ENCODE results near the gene APOBEC3B. TPM values are rescaled to one million over a fixed set of nuclear protein-coding genes. Genes with fewer than 3 reads are reported as not detected.
"Not testable (repeated sequence)": the region's sequence is repeated elsewhere in the genome, so short reads cannot be mapped to it uniquely, and the experiment has no call there.

The APOBEC3B gene
- total and polyA plus RNA-seq, 3 experiments from 2014 or later: 0.55 to 7.3 (median 6.7) TPM

DNA sequence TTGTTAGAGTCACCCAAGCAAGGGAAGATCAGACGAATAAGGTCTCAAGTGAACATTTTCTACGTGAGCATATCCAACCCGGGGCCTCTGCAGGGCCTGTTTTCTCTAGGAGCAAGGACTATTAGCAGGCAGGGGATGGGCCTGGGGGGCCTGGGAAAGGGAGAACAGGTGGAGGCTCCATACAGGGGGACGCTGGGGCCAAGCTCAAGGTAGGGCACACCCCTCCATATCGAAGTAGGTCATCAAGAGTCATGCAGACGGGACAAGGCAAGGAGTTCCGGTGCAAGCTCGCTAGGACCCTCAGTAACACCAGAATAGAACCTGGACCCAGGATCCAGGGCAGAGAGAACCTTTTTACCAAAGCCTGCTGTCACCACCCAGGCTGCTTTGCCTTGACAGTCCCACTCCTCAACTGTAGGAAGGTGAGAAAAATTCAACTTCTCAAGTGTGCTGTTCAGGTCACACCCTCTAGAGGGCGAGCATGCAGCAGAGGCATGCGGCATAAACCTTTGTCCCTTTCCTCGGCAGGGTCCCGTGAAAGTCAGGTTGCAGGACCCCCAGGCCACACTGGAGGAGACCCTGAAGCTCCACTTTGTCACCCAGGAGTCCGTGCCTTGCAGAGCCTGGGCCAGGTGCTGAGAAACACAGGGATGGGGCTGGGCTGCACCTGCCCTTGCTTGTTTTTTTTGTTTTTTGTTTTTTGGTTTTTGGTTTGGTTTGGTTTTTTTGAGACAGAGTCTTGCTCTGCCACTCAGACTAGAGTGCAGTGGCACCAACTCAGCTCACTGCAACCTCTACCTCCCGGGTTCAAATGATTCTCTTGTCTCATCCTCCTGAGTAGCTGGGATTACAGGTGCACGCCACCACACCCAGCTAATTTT, 8.6 kb upstream of the APOBEC3B start:
- no peak overlapping the region for H3K4me3 ChIP-seq (ENCODE audit: low read length)
- H3K27me3 Mint-ChIP-seq: peaks cover 12 to 14% of the 10 kb centered on the region in 2 donors
- H3K4me3 Mint-ChIP-seq: no peak overlapping the region
- no peaks in the 10 kb centered on the region for H3K36me3 ChIP-seq (ENCODE audit: insufficient read depth, low read length)
- no peak overlapping the region for H3K27ac Mint-ChIP-seq
- CTCF ChIA-PET: interaction anchor here (0.7 to 4.2 kb wide), 10 partner anchors 11 to 343 kb away, joined by 3 to 44 read pairs (median 4); no protein-coding TSS in a partner anchor
- POLR2A ChIA-PET: no interaction called here
- H3K9me3 ChIP-seq (ENCODE audit: low read length): no peaks in the 10 kb centered on the region
- H3K4me1 ChIP-seq (ENCODE audit: insufficient read depth, low read length): no peaks in the 10 kb centered on the region
- peak; percentile 12 to 68 (median 24) for DNase-seq
- no peaks in the 10 kb centered on the region for H3K27me3 ChIP-seq (ENCODE audit: insufficient read depth, low read length, poor library complexity, severe bottlenecking)
- H3K4me1 Mint-ChIP-seq: peaks cover 2 to 5% (median 4%) of the 10 kb centered on the region in 3 donors
- no peak overlapping the region for H3K27ac ChIP-seq (ENCODE audit: low read depth, low read length)
- no peaks in the 10 kb centered on the region for H3K9me3 Mint-ChIP-seq
- no peaks in the 10 kb centered on the region for H3K36me3 Mint-ChIP-seq

DNA sequence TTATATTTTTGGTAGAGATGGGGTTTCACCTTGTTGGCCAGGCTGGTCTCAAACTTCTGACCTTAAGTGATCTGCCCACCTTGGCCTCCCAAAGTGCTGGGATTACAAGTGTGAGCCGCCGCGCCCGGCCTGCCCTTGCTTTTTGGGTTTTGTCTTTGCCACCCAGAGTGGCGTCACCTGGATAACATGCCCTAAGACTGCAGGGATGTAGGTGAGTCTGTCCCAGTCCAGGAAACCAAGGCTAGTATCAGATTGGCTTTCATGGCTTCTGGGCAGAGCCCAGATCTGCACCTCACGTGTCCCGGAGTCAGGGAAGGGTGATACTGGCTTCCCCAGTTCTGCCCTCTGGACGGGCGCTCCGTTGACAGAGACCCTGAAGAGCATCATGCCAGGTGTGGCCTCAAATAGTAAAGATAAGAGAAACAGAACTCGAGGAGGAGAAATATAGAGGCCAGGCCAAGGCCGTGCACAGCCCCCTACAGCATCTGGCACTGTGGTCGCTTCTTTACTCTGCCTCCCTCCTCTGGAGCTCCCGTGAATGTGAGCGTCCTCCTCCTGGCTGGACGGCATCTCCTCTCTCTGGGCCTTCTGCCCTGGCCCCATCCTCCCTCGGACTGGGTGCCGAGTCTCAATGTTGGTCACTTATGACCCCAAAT, 7.8 kb upstream of the APOBEC3B start:
- H3K36me3 Mint-ChIP-seq: no peaks in the 10 kb centered on the region
- Histone ChIP-seq H3K9me3 (ENCODE audit: low read length) (no peaks in the 10 kb centered on the region), H3K4me1 (ENCODE audit: insufficient read depth, low read length) (no peaks in the 10 kb centered on the region), H3K4me3 (ENCODE audit: low read length) (no peak overlapping the region), H3K27me3 (ENCODE audit: insufficient read depth, low read length, poor library complexity, severe bottlenecking) (no peaks in the 10 kb centered on the region), H3K27ac (ENCODE audit: low read depth, low read length) (no peak overlapping the region), H3K36me3 (ENCODE audit: insufficient read depth, low read length) (no peaks in the 10 kb centered on the region)
- POLR2A ChIA-PET: interaction anchor here (0.6 kb wide), 1 partner anchor 10 kb away, joined by 5 read pairs; no protein-coding TSS in a partner anchor
- DNase-seq: peak in 1 of 5 donors; percentile 23
- CTCF ChIA-PET: interaction anchor here (0.9 to 4.2 kb wide), 7 partner anchors 10 to 343 kb away, joined by 3 to 44 read pairs (median 4); no protein-coding TSS in a partner anchor
- H3K27me3 Mint-ChIP-seq: peaks cover 9 to 12% of the 10 kb centered on the region in 2 donors
- no peak overlapping the region for H3K4me3 Mint-ChIP-seq
- H3K27ac Mint-ChIP-seq: peak overlapping the region in 1 of 8 donors; percentile 54
- H3K4me1 Mint-ChIP-seq: peaks cover 2 to 5% (median 4%) of the 10 kb centered on the region in 3 donors
- no peaks in the 10 kb centered on the region for H3K9me3 Mint-ChIP-seq

- H3K4me3 Mint-ChIP-seq: no peak overlapping the region
- ChIA-PET CTCF (interaction anchor here (1.0 to 4.2 kb wide), 4 partner anchors 9 to 144 kb away, joined by 3 to 44 read pairs (median 19); no protein-coding TSS in a partner anchor), POLR2A (interaction anchor here (0.6 kb wide), 1 partner anchor 10 kb away, joined by 5 read pairs; no protein-coding TSS in a partner anchor)
- H3K9me3 ChIP-seq (ENCODE audit: low read length): no peaks in the 10 kb centered on the region
- H3K27me3 ChIP-seq (ENCODE audit: insufficient read depth, low read length, poor library complexity, severe bottlenecking): no peaks in the 10 kb centered on the region
- peaks cover 5 to 12% of the 10 kb centered on the region in 2 donors for H3K27me3 Mint-ChIP-seq
- H3K27ac Mint-ChIP-seq: no peak overlapping the region
- no peak for DNase-seq
- no peaks in the 10 kb centered on the region for H3K4me1 ChIP-seq (ENCODE audit: insufficient read depth, low read length)
- H3K27ac ChIP-seq (ENCODE audit: low read depth, low read length): no peak overlapping the region
- no peaks in the 10 kb centered on the region for H3K9me3 Mint-ChIP-seq
- H3K4me1 Mint-ChIP-seq: peaks cover 2 to 5% (median 4%) of the 10 kb centered on the region in 3 donors
- no peaks in the 10 kb centered on the region for H3K36me3 Mint-ChIP-seq
- no peaks in the 10 kb centered on the region for H3K36me3 ChIP-seq (ENCODE audit: insufficient read depth, low read length)
- no peak overlapping the region for H3K4me3 ChIP-seq (ENCODE audit: low read length)
Observed at GRCh38 chr22:38974826-38975175, 7.3 kb upstream of the APOBEC3B start.

- H3K27me3 ChIP-seq (ENCODE audit: insufficient read depth, low read length, poor library complexity, severe bottlenecking); H3K4me3 ChIP-seq (ENCODE audit: low read length); H3K36me3 ChIP-seq (ENCODE audit: insufficient read depth, low read length); H3K9me3 ChIP-seq (ENCODE audit: low read length); DNase-seq; H3K36me3 Mint-ChIP-seq; H3K9me3 Mint-ChIP-seq; POLR2A ChIA-PET; CTCF ChIA-PET; H3K4me3 Mint-ChIP-seq; H3K27ac ChIP-seq (ENCODE audit: low read depth, low read length); H3K4me1 ChIP-seq (ENCODE audit: insufficient read depth, low read length); H3K27me3 Mint-ChIP-seq; H3K27ac Mint-ChIP-seq: not testable (repeated sequence)
- H3K4me1 Mint-ChIP-seq: peaks cover 12 to 16% (median 14%) of the 10 kb centered on the region in 3 donors
Observed at GRCh38 chr22:38977289-38977688, 4.9 kb upstream of the APOBEC3B start.

DNA sequence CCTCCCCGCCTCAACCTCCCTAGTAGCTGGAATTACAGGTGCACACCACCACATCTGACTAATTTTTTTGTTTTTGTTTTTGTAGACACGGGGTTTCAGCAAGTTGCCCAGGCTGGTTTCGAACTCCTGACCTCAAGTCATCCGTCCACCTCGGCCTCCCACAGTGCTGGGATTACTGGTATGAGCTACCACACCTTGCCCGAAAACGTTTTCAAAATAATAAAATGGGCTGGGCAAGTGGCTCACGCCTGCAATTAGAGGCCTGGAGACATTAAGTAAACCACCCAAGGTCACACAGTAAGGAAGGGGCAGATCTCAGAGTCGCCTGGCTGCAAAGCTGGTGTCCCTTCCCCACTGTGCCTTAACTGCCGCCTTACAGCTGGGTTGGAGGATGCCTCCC, 1.6 kb upstream of the APOBEC3B start:
- POLR2A ChIA-PET; H3K9me3 ChIP-seq (ENCODE audit: low read length); H3K27ac Mint-ChIP-seq; H3K27me3 ChIP-seq (ENCODE audit: insufficient read depth, low read length, poor library complexity, severe bottlenecking); H3K4me3 ChIP-seq (ENCODE audit: low read length); H3K27me3 Mint-ChIP-seq; H3K9me3 Mint-ChIP-seq; H3K27ac ChIP-seq (ENCODE audit: low read depth, low read length); H3K36me3 Mint-ChIP-seq; H3K36me3 ChIP-seq (ENCODE audit: insufficient read depth, low read length): not testable (repeated sequence)
- peaks cover 19% of the 10 kb centered on the region for H3K4me1 ChIP-seq (ENCODE audit: insufficient read depth, low read length)
- Mint-ChIP-seq H3K4me1 (peaks cover 28 to 36% (median 35%) of the 10 kb centered on the region in 3 donors), H3K4me3 (peak overlapping the region in 1 of 7 donors; percentile 3)
- CTCF ChIA-PET: interaction anchor here (1.1 to 6.2 kb wide), 3 partner anchors 23 to 111 kb away, joined by 3 to 33 read pairs (median 4); no protein-coding TSS in a partner anchor
- peak in 1 of 5 donors; percentile 8 for DNase-seq

- Mint-ChIP-seq H3K4me1 (peaks cover 34 to 43% (median 41%) of the 10 kb centered on the region in 3 donors), H3K27ac (peak overlapping the region in 2 of 8 donors; percentile 47 to 50), H3K9me3 (peaks cover 0 to 6% (median 3%) of the 10 kb centered on the region in 5 donors), H3K4me3 (peak overlapping the region in 5 of 7 donors; percentile 3 to 92 (median 87)), H3K36me3 (no peaks in the 10 kb centered on the region), H3K27me3 (peaks cover 0 to 3% of the 10 kb centered on the region in 2 donors)
- peak overlapping the region; percentile 49 for H3K4me3 ChIP-seq (ENCODE audit: low read length)
- CTCF ChIA-PET: interaction anchor here (1.1 to 6.2 kb wide), 3 partner anchors 22 to 111 kb away, joined by 3 to 33 read pairs (median 4); no protein-coding TSS in a partner anchor
- H3K36me3 ChIP-seq (ENCODE audit: insufficient read depth, low read length): no peaks in the 10 kb centered on the region
- H3K27me3 ChIP-seq (ENCODE audit: insufficient read depth, low read length, poor library complexity, severe bottlenecking): no peaks in the 10 kb centered on the region
- no peaks in the 10 kb centered on the region for H3K9me3 ChIP-seq (ENCODE audit: low read length)
- DNase-seq: peak in 2 of 5 donors; percentile 16 to 36
- H3K4me1 ChIP-seq (ENCODE audit: insufficient read depth, low read length): peaks cover 19% of the 10 kb centered on the region
- POLR2A ChIA-PET: interaction anchor here (0.7 kb wide), 1 partner anchor 252 kb away, joined by 3 read pairs; no protein-coding TSS in a partner anchor
- H3K27ac ChIP-seq (ENCODE audit: low read depth, low read length): no peak overlapping the region
Observed at GRCh38 chr22:38981005-38981991, 849 bp upstream of the APOBEC3B start.

GRCh38 chr22:38984224-38984623, 2.1 kb downstream of the APOBEC3B start:
- no peak overlapping the region for H3K4me3 ChIP-seq (ENCODE audit: low read length)
- Mint-ChIP-seq H3K9me3 (peaks cover 0 to 6% (median 3%) of the 10 kb centered on the region in 5 donors), H3K4me3 (peak overlapping the region in 1 of 7 donors; percentile 13), H3K4me1 (peaks cover 50 to 65% (median 56%) of the 10 kb centered on the region in 3 donors), H3K36me3 (no peaks in the 10 kb centered on the region), H3K27ac (peak overlapping the region in 6 of 8 donors; percentile 1 to 93 (median 58)), H3K27me3 (peaks cover 0 to 3% of the 10 kb centered on the region in 2 donors)
- no peak overlapping the region for H3K27ac ChIP-seq (ENCODE audit: low read depth, low read length)
- H3K4me1 ChIP-seq (ENCODE audit: insufficient read depth, low read length): peaks cover 24% of the 10 kb centered on the region
- ChIA-PET CTCF (interaction anchor here (0.7 to 6.2 kb wide), 6 partner anchors 10 to 134 kb away, joined by 3 to 33 read pairs (median 5); no protein-coding TSS in a partner anchor), POLR2A (interaction anchor here (0.6 to 0.7 kb wide), 3 partner anchors 9 to 1339 kb away, joined by 3 to 8 read pairs (median 5); no protein-coding TSS in a partner anchor)
- no peaks in the 10 kb centered on the region for H3K9me3 ChIP-seq (ENCODE audit: low read length)
- DNase-seq: no peak
- no peaks in the 10 kb centered on the region for H3K36me3 ChIP-seq (ENCODE audit: insufficient read depth, low read length)
- H3K27me3 ChIP-seq (ENCODE audit: insufficient read depth, low read length, poor library complexity, severe bottlenecking): no peaks in the 10 kb centered on the region

Data from CD8-positive, alpha-beta memory T cell (primary cell).